Psoas muscle (tissue), 8 donors: ENCODE measurements around the gene NFYB. TPM values are rescaled to one million over a fixed set of nuclear protein-coding genes. Genes with fewer than 3 reads are reported as not detected.
A peak's percentile ranks its signal among the peaks of the same experiment; 100 is the strongest.

ENCODE experiments used
- ATAC-seq, 4 donors: fragments of 200-7000 bp; cut with Tn5 transposase; one replicate each; pipeline ENCODE4 v1.9.1; 2020; ENCODE audit warnings: moderate library complexity in 3 of 4, mild to moderate bottlenecking in 2 of 4
- DNase-seq, 2 donors: peaks; one replicate each; pipeline ENCODE4 v3.0.0-alpha.2; 2020
- H3K27ac ChIP-seq: fragments of 200-600 bp; one replicate; pipeline ENCODE4 v1.8.0; 2022
- H3K27me3 ChIP-seq, 3 donors: fragments of 200-600 bp in 1 of 3; one replicate each; pipeline versions ENCODE4 v1.6.1 to v1.8.0; 2013 to 2022; ENCODE audit warnings: low read length in 2 of 3, mild to moderate bottlenecking in 2 of 3, moderate library complexity in 1 of 3; ENCODE audit not compliant: insufficient read depth in 3 of 3
- H3K36me3 ChIP-seq, 2 donors: fragments of 200-600 bp in 1 of 2; one replicate each; pipeline versions ENCODE4 v1.6.1 to v1.8.0; 2013 to 2022; ENCODE audit warnings: low read depth in 1 of 2, mild to moderate bottlenecking in 1 of 2, moderate library complexity in 1 of 2; ENCODE audit not compliant: insufficient read depth in 1 of 2
- H3K4me1 ChIP-seq: fragments of 200-600 bp; one replicate; pipeline ENCODE4 v1.8.0; 2022
- H3K4me3 ChIP-seq: fragments of 200-600 bp; one replicate; pipeline ENCODE4 v1.8.0; 2022; ENCODE audit warnings: mild to moderate bottlenecking
- H3K9me3 ChIP-seq: fragments of 200-600 bp; one replicate; pipeline ENCODE4 v1.8.0; 2022
- CTCF ChIP-seq: fragments of 200-600 bp; IDR thresholded peaks from one replicate; pipeline ENCODE4 v1.8.0; 2022; ENCODE audit warnings: antibody characterized with exemption
- WGBS, 3 donors: extraction: QIAGEN DNeasy Blood & Tissue Kit; methylation state at CpG; one replicate each; pipeline versions ENCODE4 v1.1.6 to v1.1.7; 2013; 5-methylcytosine and 5-hydroxymethylcytosine counted together
- intact Hi-C, 2 donors: fragments of 100-400 bp; cut with DNase I; formaldehyde crosslinking; loops; one replicate each; pipeline versions ENCODE4 v1.11.0 to v1.14.2; 2022
- polyA plus RNA-seq, 3 donors: library from polyadenylated mRNA; stranded (reverse); fragments of 200-250 nt; gene quantifications; one replicate each; pipeline ENCODE4 v1.2.3, GENCODE V29; 2013
- total RNA-seq, 4 donors: library from RNA; stranded (reverse); fragmentation: NEBNext Ultra II Directional in 2 of 4; extraction: Animal tissue kit (Norgen Biotek cat#: 25700) in 2 of 4; gene quantifications; one replicate each; pipeline versions ENCODE4 v1.2.1 to v1.2.4, GENCODE V29; 2021 to 2023
- donor health status: healthy with polysubstance abuse.
- donor health status: DM: no; HTN: no; CAD: no; lungs with moderate emphysema.
- donor health status: Bipolar disorder and iron deficiency.
- donor health status: healthy.
- donor health status: DM: yes; HTN: yes; CAD: no.
- donor health status: DM: no; HTN: no; CAD: no.
- donor health status: DM: no; HTN: no; CAD: no.
- donor health status: DM: yes; HTN: yes; CAD: no.

NFYB gene
- total and polyA plus RNA-seq, 7 donors: 10.1 to 32.2 (median 20.1) TPM

DNA sequence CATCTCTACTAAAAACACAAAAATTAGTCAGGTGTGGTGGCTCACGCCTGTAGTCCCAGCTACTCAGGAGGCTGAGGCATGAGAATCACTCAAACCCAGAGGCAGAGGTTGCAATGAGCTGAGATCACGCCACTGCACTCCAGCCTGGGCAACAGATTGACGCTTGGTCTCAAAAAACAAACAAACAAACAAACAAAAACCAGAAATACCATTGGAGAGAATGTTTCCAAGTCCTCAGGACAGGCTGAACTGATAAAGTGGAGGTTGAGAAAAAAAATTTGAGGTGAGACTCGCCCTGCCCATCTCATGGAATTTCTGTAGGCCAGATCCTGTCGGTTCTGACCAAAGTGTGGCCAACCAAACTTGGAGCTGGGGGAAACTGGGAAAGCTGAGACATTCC lies 30.6 kb upstream of the NFYB start:
- intact Hi-C loops: no loop called here
- H3K36me3 ChIP-seq: no peaks in the 10 kb centered on the region
- H3K4me3 ChIP-seq: no peak overlapping the region
- TF ChIP-seq CTCF: no peak
- DNase-seq (no peak), ATAC-seq (no peak)
- no peak overlapping the region for H3K27ac ChIP-seq
- WGBS, 3 donors: 84 to 91% (median 84%) methylated on average over 5 of the region's 5 CpGs
- peaks cover 0 to 2% (median 0%) of the 10 kb centered on the region in 3 donors for H3K27me3 ChIP-seq
- H3K4me1 ChIP-seq: no peaks in the 10 kb centered on the region
- no peaks in the 10 kb centered on the region for H3K9me3 ChIP-seq

DNA sequence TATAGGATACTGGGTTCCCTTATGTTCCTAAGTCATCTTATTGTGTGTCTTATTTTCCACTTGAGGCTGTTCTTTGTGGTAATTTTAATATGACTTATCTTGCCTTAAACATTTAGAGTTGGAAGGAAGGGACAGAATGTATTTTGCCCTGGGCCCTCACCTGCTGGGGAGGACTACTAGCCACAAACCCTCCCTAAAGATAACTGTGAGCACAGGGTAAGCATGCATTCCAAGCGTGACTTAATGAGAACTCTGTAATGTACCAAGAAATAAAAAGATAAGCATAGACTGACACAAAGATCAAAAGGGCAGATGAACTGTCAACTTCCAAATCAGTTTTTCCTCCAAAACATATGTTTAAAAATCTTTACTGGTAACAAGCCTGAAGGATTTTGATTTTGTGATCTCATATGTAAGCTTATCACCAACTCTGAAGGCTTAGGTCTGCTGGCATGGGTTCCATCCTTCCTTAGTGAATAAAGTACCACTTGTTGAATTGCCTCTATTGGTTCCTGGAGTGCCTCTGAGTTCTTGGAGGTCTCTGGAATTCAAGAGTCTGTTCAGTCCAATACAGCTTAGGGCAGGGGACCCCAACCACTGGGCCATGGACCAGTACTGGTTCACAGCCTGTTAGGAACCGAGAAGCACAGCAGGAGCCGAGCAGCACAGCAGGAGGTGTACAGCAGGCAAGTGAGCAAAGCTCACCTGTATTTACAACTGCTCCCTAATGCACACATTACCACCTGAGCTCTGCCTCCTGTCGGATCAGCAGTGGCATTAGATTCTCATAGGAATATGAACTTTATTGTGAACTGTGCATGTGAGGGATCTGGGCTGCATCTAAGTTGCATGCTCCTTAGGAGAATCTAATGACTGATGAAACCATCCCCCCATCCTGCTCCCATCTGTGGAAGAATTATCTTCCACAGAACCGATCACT lies 29.8 kb upstream of the NFYB start:
- Histone ChIP-seq H3K27ac (no peak overlapping the region), H3K27me3 (peaks cover 0 to 2% (median 0%) of the 10 kb centered on the region in 3 donors), H3K9me3 (no peaks in the 10 kb centered on the region), H3K4me3 (no peak overlapping the region), H3K36me3 (no peaks in the 10 kb centered on the region), H3K4me1 (no peaks in the 10 kb centered on the region)
- TF ChIP-seq CTCF: no peak
- intact Hi-C loops: no loop called here
- no peak for ATAC-seq
- 86 to 90% (median 89%) methylated on average over 5 of the region's 5 CpGs for whole genome bisulfite sequencing, 3 donors
- no peak for DNase-seq

- intact Hi-C loops: no loop called here
- no peak overlapping the region for H3K27ac ChIP-seq
- 49 to 61% (median 60%) methylated on average over 6 of the region's 6 CpGs for WGBS, 3 donors
- TF ChIP-seq CTCF: no peak
- H3K36me3 ChIP-seq: no peaks in the 10 kb centered on the region
- no peaks in the 10 kb centered on the region for H3K9me3 ChIP-seq
- H3K27me3 ChIP-seq: peaks cover 0 to 2% (median 0%) of the 10 kb centered on the region in 3 donors
- no peak overlapping the region for H3K4me3 ChIP-seq
- ATAC-seq: peak in 1 of 4 donors; percentile 42
- no peaks in the 10 kb centered on the region for H3K4me1 ChIP-seq
- no peak for DNase-seq
Measured at GRCh38 chr12:104166465-104166864, 28.5 kb upstream of the NFYB start.

DNA sequence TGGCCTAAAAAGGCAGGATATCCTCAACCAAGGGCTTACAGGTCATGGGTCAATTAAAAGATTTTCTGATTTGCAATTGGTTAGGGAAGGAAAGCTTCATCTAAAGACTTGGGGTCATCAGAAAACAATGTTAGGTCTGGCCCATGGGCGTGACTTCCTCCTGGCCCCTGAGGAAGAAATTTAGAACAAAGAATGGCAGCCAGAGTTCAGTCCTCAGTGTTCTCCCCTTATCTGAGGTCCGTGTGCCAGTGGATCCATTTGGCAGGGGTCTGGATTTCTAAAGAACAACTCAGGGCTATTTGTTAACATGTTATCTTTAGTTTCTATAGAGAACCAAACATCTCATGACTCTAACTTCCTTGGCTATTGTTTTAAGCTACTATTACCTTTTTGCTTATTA lies 27.8 kb upstream of the NFYB start:
- no peak for TF ChIP-seq CTCF
- H3K4me1 ChIP-seq: no peaks in the 10 kb centered on the region
- no peaks in the 10 kb centered on the region for H3K36me3 ChIP-seq
- H3K4me3 ChIP-seq: no peak overlapping the region
- 64 to 79% (median 78%) methylated on average over 2 of the region's 2 CpGs for WGBS, 3 donors
- no peak overlapping the region for H3K27ac ChIP-seq
- intact Hi-C loops: no loop called here
- ATAC-seq (no peak), DNase-seq (no peak)
- no peaks in the 10 kb centered on the region for H3K9me3 ChIP-seq
- peaks cover 0 to 2% (median 0%) of the 10 kb centered on the region in 3 donors for H3K27me3 ChIP-seq
